GM13976 (cell line): ENCODE data around the gene HOXB6.

Experiments
- DNase-seq: peaks from one replicate; pipeline ENCODE4 v3.0.0; 2012; ENCODE audit warnings: low spot score
- in situ Hi-C: fragments of 300-500 bp; cut with MboI; formaldehyde crosslinking; loops from one replicate; pipeline ENCODE4 v1.12.0; 2022; ENCODE audit warnings: low sequenced_read_pairs, mixed read lengths, inconsistent platforms; ENCODE audit not compliant: unreplicated experiment
- TF ChIP-seq, protein P1 (sequence below): IDR thresholded peaks from 2 replicates; pipeline ENCODE4 v1.5.1; 2012; ENCODE audit warnings: borderline replicate concordance, mild to moderate bottlenecking; ENCODE audit not compliant: insufficient read depth; ENCODE audit errors: extremely low read depth, missing control alignments, control extremely low read depth

Gene HOXB6

DNA sequence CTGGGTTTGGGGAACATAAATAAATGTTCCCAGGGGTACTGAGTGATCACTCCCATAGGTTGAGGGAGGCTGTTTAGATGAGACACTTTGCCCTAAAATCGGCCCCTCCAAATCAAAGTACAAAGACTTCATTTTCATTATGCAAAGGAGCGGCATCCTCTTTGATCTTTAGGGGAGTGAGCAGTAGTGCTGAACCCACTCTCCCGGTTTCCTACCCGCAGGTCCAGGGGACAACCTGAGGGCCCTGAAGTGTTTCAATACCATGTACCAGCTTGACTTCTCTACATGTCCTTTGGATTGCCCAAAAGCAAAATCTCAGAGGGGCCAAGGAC, 3.6 kb downstream of the HOXB6 start:
- in situ Hi-C loops = no loop called here
- TF ChIP-seq, protein P1, sequence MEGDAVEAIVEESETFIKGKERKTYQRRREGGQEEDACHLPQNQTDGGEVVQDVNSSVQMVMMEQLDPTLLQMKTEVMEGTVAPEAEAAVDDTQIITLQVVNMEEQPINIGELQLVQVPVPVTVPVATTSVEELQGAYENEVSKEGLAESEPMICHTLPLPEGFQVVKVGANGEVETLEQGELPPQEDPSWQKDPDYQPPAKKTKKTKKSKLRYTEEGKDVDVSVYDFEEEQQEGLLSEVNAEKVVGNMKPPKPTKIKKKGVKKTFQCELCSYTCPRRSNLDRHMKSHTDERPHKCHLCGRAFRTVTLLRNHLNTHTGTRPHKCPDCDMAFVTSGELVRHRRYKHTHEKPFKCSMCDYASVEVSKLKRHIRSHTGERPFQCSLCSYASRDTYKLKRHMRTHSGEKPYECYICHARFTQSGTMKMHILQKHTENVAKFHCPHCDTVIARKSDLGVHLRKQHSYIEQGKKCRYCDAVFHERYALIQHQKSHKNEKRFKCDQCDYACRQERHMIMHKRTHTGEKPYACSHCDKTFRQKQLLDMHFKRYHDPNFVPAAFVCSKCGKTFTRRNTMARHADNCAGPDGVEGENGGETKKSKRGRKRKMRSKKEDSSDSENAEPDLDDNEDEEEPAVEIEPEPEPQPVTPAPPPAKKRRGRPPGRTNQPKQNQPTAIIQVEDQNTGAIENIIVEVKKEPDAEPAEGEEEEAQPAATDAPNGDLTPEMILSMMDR = no peak
- DNase-seq = no peak

DNA sequence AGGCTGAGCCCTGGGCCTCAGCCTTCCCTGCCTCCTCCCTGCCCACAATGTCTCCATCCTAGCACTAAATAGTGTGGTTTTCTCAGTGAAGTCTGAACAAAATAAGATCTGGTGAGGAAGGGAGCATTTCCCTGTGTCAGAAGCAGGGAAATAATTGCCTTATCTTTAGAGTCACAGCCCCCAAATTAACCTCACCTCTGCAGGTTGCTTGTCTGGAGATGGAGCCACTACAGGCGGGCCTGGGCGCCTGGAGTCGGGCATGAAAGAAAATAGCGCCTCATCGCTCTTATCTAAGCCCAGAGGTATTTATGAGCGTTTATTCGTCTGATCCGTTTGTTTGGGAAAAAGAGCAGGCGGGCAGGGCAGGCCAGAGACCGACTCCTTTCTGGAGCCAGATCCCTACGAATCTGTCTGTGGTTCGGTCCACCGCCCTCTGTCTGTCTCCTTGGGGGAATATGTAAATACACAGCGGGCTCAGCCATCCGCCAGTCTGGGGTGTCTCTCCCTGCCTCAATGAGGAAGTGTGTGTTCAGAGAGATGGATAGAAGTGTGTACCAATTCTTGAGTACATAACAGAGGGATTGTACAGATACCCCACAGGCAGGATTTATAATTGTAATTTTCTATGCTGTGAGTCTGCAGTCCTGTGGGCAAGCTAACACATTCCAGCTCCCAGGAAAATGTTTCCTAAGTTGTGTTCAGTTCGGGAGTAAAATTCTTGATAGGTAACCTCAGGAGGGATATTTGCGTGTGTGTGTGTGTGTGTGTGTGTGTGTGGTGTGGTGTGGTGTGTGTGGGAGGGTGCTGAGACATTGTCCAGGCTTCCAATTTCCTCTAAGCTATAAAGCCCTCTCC, 4.3 kb downstream of the HOXB6 start:
- TF ChIP-seq, protein P1 = no peak
- DNase-seq = no peak
- in situ Hi-C loops = no loop called here

DNA sequence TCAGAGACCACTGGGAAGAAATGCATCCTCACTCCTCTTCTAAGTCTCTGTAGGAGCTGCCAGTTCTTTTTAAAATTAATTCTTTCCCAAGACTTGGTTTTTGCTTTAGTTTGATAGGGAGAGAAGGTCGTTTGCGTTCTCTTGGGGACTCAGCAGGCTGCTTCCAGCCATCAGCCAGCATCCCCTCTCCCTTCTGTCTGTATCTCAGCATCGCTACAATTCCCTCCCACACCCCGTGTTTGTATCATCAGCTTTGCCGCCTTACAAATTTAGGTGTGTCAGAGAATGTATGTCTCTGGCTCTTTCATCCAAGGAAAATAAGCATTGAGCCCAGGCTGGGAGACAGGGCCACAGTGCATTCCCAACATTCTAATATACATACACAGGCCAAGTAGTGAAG, 5.4 kb downstream of the HOXB6 start:
- DNase-seq = no peak
- in situ Hi-C loops = no loop called here
- TF ChIP-seq, protein P1 = no peak

DNA sequence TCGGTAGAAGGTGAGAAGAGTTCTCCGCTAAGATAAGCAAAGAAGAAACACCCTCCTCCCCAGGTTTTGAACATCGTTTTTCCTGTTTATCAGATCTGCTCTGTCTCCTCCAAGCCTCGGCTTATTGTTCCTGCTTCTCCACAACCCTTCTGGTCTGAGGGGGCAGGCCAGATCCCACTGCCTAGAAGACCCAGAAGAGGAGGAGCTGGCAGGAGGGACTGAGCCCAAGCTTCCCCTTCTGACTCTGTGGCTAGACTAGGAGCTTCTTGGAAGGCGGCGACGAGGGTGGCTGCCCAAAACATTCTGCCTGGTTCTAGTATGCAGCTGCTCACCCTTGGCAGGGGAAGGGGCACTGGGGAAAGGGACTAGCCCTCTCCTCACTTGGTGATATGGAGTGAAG, 6.0 kb downstream of the HOXB6 start:
- TF ChIP-seq, protein P1 = no peak
- DNase-seq = no peak
- in situ Hi-C loops = no loop called here

DNA sequence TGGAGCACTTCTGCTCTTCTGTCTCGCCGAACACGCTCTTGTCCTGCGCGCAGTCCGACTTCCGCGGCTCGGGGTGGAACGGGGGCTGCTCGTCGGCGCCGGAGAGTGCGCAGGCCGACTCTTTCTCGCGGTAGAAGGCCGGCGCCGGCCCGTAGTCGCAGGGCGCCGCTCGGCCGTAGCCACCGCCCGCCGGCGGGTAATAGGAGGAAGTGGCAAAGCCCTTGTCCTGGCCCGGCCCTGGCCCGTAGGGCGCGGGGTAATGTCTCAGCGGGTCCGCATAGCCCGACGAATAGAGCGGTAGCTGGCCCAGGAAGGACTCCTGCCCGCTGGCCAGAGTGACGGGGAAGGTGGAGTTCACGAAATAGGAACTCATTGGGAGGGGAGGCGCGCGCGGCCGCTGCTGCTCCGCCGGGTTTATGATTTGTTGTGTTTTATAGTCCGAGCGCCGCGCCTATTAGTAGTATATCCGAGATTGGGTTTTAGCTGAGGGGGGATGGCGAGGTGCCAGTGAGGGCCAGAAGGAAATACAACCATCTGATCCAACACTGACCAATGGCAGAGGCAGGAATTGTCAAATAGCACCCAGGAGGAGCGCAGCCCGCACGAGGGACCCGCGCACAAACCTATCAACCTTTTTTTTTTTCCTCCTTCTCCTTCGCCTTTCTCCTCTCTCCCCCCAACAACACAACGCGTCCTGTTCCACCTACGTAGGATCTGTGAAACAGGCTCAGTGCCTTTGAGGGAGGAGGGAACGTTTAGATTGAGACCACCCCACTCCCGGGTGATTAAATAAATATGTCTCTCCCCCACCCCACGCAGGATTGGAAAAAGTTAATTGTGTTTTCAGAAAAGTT, 6.8 kb downstream of the HOXB6 start:
- peak; percentile 74 for DNase-seq
- in situ Hi-C loops = no loop called here
- TF ChIP-seq, protein P1 = no peak

DNA sequence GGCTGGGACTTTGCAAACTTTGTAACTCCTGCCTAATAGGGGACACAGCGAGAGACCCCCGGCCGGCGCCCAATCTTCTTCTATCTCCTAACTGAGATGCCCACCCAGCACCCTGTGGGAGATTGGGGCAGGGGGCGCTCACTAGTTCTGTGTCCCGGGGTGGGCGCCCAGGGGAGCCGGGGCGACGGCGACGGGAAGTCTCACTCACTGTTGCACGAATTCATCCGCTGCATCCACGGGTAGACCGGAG, 7.3 kb downstream of the HOXB6 start:
- DNase-seq = no peak
- in situ Hi-C loops = no loop called here
- TF ChIP-seq, protein P1 = no peak
